Measurements from ENCODE around the gene CORO2A.

CORO2A gene

DNA sequence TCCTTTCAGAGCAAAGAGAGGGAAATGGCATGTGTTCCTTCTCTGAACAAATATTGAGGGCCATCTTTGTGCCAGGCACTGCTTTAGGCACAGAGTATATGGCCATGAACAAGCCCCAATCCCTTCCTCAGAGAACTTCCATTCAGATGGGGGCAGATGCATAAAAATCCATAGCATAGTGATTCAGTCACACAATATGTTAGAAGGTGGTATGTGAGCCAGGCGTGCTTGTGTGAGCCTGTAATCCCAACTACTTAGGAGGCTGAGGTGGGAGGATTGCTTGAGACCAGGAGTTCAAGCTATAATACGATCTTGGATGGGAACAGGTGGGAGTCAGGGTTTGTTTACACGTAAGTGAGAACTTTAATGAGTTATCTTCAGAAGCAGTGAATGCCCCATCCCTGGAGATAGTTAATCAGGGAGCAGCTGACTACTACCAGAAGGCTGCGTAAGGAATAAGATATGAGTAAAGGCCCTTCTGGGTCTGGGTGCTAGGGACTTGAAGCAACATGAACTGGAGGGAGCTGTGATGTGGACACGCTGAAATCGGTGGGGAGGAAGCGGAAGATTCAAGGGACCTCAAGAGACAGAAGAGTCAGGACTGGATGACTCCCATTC lies 108.8 kb downstream of the CORO2A start:
- Histone ChIP-seq H3K27ac (ENCODE audit: extremely low read depth, low read depth, low read length) (no peak overlapping the region), H3K36me3 (ENCODE audit: control insufficient read depth in 2 of 2, insufficient read depth in 1 of 2, low read length in 2 of 2) (peaks cover 3 to 76% of the 10 kb centered on the region in 2 experiments; a peak in 2 of 3 replicates), H3K4me1 (ENCODE audit: control insufficient read depth, insufficient read depth, low read length) (no peaks in the 10 kb centered on the region; the same call in 1 of the 2 replicates), H3K4me3 (ENCODE audit: low read depth, low read length) (no peak overlapping the region), H3K9me3 (ENCODE audit: control insufficient read depth, insufficient read depth, low read depth, low read length) (no peaks in the 10 kb centered on the region)
- no peak for TF ChIP-seq ZFHX2 (tag by site-specific recombination; conservative IDR thresholded peaks at IDR 0.05)
- TF ChIP-seq ZNF221 (tag by site-specific recombination; IDR thresholded peaks at IDR 0.05; ENCODE audit: borderline replicate concordance): no peak
- no peak for TF ChIP-seq ZNF239 (tag by site-specific recombination; IDR thresholded peaks at IDR 0.05)
- no peak for TF ChIP-seq ZNF792 (tag by site-specific recombination; IDR thresholded peaks at IDR 0.05)
- TF ChIP-seq ZNF548 (tag by site-specific recombination; IDR thresholded peaks at IDR 0.05): no peak
- no peak for TF ChIP-seq SCRT1 (tag by site-specific recombination; IDR thresholded peaks at IDR 0.05; ENCODE audit: borderline replicate concordance)
- no peak for TF ChIP-seq ZNF514 (tag by site-specific recombination; IDR thresholded peaks at IDR 0.05)
- TF ChIP-seq ZNF571 (tag by site-specific recombination; IDR thresholded peaks at IDR 0.05): no peak
- TF ChIP-seq ZNF223 (tag by site-specific recombination; IDR thresholded peaks at IDR 0.05): no peak
- no peak for TF ChIP-seq ZNF433 (tag by site-specific recombination; IDR thresholded peaks at IDR 0.05; ENCODE audit: low read depth)
- TF ChIP-seq, protein P1, sequence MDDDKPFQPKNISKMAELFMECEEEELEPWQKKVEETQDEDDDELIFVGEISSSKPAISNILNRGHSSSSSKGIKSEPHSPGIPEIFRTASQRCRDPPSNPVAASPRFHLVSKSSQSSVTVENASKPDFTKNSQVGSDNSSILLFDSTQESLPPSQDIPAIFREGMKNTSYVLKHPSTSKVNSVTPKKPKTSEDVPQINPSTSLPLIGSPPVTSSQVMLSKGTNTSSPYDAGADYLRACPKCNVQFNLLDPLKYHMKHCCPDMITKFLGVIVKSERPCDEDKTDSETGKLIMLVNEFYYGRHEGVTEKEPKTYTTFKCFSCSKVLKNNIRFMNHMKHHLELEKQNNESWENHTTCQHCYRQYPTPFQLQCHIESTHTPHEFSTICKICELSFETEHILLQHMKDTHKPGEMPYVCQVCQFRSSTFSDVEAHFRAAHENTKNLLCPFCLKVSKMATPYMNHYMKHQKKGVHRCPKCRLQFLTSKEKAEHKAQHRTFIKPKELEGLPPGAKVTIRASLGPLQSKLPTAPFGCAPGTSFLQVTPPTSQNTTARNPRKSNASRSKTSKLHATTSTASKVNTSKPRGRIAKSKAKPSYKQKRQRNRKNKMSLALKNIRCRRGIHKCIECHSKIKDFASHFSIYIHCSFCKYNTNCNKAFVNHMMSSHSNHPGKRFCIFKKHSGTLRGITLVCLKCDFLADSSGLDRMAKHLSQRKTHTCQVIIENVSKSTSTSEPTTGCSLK (tag by site-specific recombination; IDR thresholded peaks at IDR 0.05): no peak
- TF ChIP-seq MEIS1 (CRISPR knock-in tag; IDR thresholded peaks at IDR 0.05; ENCODE audit: borderline replicate concordance): no peak
- TF ChIP-seq ZNF76 (tag by site-specific recombination; IDR thresholded peaks at IDR 0.05; ENCODE audit: borderline replicate concordance, low read depth): no peak
- TF ChIP-seq, protein P2, sequence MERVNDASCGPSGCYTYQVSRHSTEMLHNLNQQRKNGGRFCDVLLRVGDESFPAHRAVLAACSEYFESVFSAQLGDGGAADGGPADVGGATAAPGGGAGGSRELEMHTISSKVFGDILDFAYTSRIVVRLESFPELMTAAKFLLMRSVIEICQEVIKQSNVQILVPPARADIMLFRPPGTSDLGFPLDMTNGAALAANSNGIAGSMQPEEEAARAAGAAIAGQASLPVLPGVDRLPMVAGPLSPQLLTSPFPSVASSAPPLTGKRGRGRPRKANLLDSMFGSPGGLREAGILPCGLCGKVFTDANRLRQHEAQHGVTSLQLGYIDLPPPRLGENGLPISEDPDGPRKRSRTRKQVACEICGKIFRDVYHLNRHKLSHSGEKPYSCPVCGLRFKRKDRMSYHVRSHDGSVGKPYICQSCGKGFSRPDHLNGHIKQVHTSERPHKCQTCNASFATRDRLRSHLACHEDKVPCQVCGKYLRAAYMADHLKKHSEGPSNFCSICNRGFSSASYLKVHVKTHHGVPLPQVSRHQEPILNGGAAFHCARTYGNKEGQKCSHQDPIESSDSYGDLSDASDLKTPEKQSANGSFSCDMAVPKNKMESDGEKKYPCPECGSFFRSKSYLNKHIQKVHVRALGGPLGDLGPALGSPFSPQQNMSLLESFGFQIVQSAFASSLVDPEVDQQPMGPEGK (tag by site-specific recombination; IDR thresholded peaks at IDR 0.05): no peak
- no peak for TF ChIP-seq ZBTB8A (tag by site-specific recombination; IDR thresholded peaks at IDR 0.05)
- no peak for TF ChIP-seq ZNF610 (tag by site-specific recombination; IDR thresholded peaks at IDR 0.05; ENCODE audit: borderline replicate concordance)
- no peak for TF ChIP-seq YY1 (tag by site-specific recombination; IDR thresholded peaks at IDR 0.05)
- TF ChIP-seq ZNF366 (tag by site-specific recombination; conservative IDR thresholded peaks at IDR 0.05): no peak
- TF ChIP-seq, protein P3, sequence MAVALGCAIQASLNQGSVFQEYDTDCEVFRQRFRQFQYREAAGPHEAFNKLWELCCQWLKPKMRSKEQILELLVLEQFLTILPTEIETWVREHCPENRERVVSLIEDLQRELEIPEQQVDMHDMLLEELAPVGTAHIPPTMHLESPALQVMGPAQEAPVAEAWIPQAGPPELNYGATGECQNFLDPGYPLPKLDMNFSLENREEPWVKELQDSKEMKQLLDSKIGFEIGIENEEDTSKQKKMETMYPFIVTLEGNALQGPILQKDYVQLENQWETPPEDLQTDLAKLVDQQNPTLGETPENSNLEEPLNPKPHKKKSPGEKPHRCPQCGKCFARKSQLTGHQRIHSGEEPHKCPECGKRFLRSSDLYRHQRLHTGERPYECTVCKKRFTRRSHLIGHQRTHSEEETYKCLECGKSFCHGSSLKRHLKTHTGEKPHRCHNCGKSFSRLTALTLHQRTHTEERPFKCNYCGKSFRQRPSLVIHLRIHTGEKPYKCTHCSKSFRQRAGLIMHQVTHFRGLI (tag by site-specific recombination; IDR thresholded peaks at IDR 0.05): no peak
- ChIA-PET CTCF (interaction anchor here (0.5 to 3.4 kb wide), 4 partner anchors 9 to 160 kb away, joined by 3 to 22 read pairs (median 3); no protein-coding TSS in a partner anchor), POLR2A (interaction anchor here (0.8 kb wide), 1 partner anchor 27 kb away, joined by 4 read pairs; the partner anchor contains the start of gene NANS)

DNA sequence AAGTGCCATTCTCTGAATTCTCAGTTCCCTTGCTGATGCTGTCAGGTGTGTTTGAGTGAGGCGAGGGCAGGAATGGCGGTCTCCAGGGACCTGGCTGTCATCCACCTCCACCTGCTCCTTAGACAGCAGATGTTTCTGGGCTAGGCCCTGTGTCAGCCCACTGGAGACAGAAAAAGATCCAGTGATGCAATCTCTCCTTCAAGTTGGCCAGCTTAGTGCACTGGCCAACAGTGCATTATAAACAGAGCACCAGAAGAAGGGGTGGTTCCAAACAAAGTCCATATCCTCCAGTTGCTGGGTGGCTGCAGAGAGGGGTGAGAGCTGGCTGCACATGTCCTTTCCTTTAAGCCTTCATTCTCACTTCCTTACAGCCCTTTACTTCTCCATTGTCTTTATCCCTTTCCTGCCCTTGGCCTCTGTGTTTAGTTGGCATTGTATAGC lies 109.4 kb downstream of the CORO2A start:
- ChIA-PET POLR2A (no interaction called here), CTCF (interaction anchor here (0.7 to 1.6 kb wide), 2 partner anchors 9 to 159 kb away, joined by 3 read pairs; no protein-coding TSS in a partner anchor)
- no peak overlapping the region for H3K4me3 ChIP-seq (ENCODE audit: low read depth, low read length)
- peaks cover 3 to 79% of the 10 kb centered on the region in 2 experiments; a peak in 2 of 3 replicates for H3K36me3 ChIP-seq (ENCODE audit: control insufficient read depth in 2 of 2, insufficient read depth in 1 of 2, low read length in 2 of 2)
- no peaks in the 10 kb centered on the region; the same call in 1 of the 2 replicates for H3K4me1 ChIP-seq (ENCODE audit: control insufficient read depth, insufficient read depth, low read length)
- H3K27ac ChIP-seq (ENCODE audit: extremely low read depth, low read depth, low read length): no peak overlapping the region
- H3K9me3 ChIP-seq (ENCODE audit: control insufficient read depth, insufficient read depth, low read depth, low read length): no peaks in the 10 kb centered on the region
- 0 out of 2 replicates have a peak, but pooled peaks have one; percentile 38 for TF ChIP-seq ZNF600 (tag by site-specific recombination; IDR thresholded peaks at IDR 0.05)
- TF ChIP-seq ZNF76 (tag by site-specific recombination; IDR thresholded peaks at IDR 0.05; ENCODE audit: borderline replicate concordance, low read depth): no peak
